HG02852 (cell line): ENCODE measurements around the gene DEPDC5.
"Not testable (repeated sequence)": the region's sequence is repeated elsewhere in the genome, so short reads cannot be mapped to it uniquely, and the experiment has no call there.

ENCODE experiments used
- ATAC-seq: cut with Tn5 transposase; IDR thresholded peaks from one replicate; pipeline ENCODE4 v1.9.1; 2021; ENCODE audit warnings: mild to moderate bottlenecking, moderate library complexity; ENCODE audit not compliant: unreplicated experiment

The DEPDC5 gene

GRCh38 chr22:31753634-31754501, at the start of gene DEPDC5:
TSS of gene DEPDC5 (plus strand) at chr22:31754019. CDS start at chr22:31754922, 903 bp downstream.
- ATAC-seq, result peak; percentile 65

- ATAC-seq, result no peak
Measured at GRCh38 chr22:31707519-31707918, 46.3 kb upstream of the DEPDC5 start.

GRCh38 chr22:31711226-31711625, 42.6 kb upstream of the DEPDC5 start:
- ATAC-seq, result not testable (repeated sequence)

- ATAC-seq, result no peak
Measured at GRCh38 chr22:31715147-31715778, 38.6 kb upstream of the DEPDC5 start.

GRCh38 chr22:31719850-31720471, 33.9 kb upstream of the DEPDC5 start:
- ATAC-seq, result no peak

- ATAC-seq, result no peak
Measured at GRCh38 chr22:31723723-31724122, 30.1 kb upstream of the DEPDC5 start.

GRCh38 chr22:31726692-31727091, 27.1 kb upstream of the DEPDC5 start:
- no peak for ATAC-seq

GRCh38 chr22:31728857-31729256, 25.0 kb upstream of the DEPDC5 start:
- ATAC-seq, result no peak

- no peak for ATAC-seq
Measured at GRCh38 chr22:31730344-31730711, 23.5 kb upstream of the DEPDC5 start.

- no peak for ATAC-seq
Measured at GRCh38 chr22:31732089-31732829, 21.6 kb upstream of the DEPDC5 start.

GRCh38 chr22:31733580-31734079, 20.2 kb upstream of the DEPDC5 start:
- no peak for ATAC-seq

GRCh38 chr22:31734512-31734911, 19.3 kb upstream of the DEPDC5 start:
- no peak for ATAC-seq

GRCh38 chr22:31736458-31736857, 17.4 kb upstream of the DEPDC5 start:
- ATAC-seq, result no peak

GRCh38 chr22:31737932-31738331, 15.9 kb upstream of the DEPDC5 start:
- no peak for ATAC-seq

- ATAC-seq, result no peak
Measured at GRCh38 chr22:31738566-31738965, 15.3 kb upstream of the DEPDC5 start.

- ATAC-seq, result no peak
Measured at GRCh38 chr22:31739795-31740201, 14.0 kb upstream of the DEPDC5 start.

GRCh38 chr22:31740314-31740713, 13.5 kb upstream of the DEPDC5 start:
- ATAC-seq, result not testable (repeated sequence)

GRCh38 chr22:31742115-31742514, 11.7 kb upstream of the DEPDC5 start:
- ATAC-seq, result no peak

- no peak for ATAC-seq
Measured at GRCh38 chr22:31742682-31743081, 11.1 kb upstream of the DEPDC5 start.

GRCh38 chr22:31743871-31744270, 9.9 kb upstream of the DEPDC5 start:
- no peak for ATAC-seq

- no peak for ATAC-seq
Measured at GRCh38 chr22:31747441-31747840, 6.4 kb upstream of the DEPDC5 start.
